NK-92 (cell line): Measurements from ENCODE around the gene CWC27.
"Not testable (repeated sequence)": the region's sequence is repeated elsewhere in the genome, so short reads cannot be mapped to it uniquely, and the experiment has no call there.

Experiments used
- DNase-seq: peaks from one replicate; lab custom pipeline; 2025; ENCODE audit not compliant: unreplicated experiment; lab: John Stamatoyannopoulos, UW

Gene CWC27

DNA sequence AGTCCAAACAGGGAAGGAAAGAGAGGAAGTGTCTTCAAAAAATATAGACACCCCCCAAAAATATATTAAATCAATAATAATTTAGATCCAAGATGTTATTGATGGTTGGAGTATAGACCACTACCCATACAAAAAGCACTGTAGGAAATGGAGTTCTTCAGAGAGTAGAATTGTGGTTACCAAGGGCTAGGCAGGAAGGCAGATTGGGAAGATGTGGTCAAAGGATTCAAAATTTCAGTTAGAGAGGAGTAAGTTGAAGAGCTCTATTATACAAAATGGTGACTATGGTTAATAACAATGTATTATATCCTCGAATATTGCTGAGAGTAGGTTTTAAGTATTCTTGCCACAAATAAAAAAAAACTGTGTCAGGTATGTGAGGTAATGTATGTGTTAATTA lies 149.4 kb downstream of the CWC27 start:
- no peak for DNase-seq

DNA sequence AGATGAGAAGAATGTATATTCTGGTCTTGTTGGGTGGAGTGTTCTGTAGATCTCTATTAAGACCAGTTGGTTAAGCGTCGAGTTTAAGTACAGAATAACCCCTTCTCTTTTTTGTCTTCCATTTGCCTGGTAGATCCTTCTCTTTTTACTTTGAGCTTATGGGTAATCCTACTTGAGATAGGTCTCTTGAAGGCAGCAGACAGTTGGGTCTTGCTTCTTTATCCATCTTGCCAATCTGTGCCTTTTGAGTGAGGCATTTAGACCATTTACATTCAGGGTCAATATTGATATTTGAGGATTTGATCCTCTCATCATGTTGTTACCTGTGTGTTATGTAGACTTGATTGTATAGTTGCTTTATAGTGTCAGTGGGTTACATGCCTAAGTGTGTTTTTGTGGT lies 152.7 kb downstream of the CWC27 start:
- DNase-seq, result no peak

DNA sequence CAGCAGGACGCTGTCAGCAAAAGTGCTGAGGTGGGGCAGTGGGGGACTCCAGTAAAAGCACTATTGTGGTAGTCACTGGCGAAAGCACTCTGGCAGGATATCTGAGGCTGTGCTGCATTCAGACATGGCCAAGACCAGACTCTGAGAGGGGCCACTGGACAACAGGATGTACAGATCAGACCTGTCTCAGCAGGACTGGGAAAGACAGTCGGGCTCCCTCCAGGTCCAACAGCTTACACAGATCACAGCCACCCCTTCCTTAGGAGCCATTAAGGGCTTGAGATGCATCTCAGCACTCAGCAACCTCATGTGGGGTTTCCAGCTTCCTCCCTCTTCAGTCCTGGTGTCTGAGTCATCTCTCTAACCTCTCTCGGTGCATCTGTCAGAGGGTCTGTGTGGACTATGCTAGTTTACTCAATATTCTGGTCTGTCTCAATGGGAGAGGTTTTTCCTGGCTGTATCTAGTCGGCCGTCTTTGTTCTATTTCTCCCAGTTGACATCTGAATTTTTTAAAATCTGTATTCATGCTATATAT lies 154.5 kb downstream of the CWC27 start:
- no peak for DNase-seq

DNA sequence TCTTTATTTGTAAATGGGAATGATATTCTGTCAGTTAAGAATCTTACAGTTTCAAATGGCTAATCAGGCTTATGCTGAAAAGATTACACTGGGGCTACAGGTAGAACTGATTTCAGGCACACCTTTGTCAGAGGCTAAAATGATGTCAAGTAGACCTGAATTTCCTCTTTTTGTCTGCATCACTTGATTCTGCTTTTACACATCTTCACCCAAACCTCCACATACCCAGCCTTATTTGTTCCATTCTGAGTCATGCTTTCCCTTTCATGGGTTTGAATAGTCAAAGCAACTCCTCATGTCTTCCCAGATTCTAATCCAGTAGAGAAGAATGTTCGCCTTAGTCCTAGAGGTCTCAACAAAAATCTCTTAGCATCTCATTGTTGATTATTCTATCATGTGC lies 156.4 kb downstream of the CWC27 start:
- no peak for DNase-seq

DNA sequence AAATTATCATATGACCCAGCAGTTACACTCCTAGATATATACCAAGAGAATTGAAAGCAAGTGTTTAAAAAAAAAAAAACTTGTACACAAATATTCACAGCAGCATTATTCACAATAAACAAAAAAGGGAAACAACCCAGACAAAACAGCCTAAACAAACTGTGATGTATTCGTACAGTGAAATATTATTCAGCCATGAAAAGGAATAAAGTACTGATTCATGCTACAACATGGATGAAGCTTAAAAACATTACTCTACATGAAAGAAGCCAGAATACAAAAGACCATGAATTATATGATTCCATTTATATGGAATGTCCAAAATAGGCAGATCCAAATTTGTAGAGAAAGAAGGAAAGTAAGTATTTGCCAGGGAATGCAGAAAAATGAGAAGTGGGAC lies 161.1 kb downstream of the CWC27 start:
- no peak for DNase-seq

DNA sequence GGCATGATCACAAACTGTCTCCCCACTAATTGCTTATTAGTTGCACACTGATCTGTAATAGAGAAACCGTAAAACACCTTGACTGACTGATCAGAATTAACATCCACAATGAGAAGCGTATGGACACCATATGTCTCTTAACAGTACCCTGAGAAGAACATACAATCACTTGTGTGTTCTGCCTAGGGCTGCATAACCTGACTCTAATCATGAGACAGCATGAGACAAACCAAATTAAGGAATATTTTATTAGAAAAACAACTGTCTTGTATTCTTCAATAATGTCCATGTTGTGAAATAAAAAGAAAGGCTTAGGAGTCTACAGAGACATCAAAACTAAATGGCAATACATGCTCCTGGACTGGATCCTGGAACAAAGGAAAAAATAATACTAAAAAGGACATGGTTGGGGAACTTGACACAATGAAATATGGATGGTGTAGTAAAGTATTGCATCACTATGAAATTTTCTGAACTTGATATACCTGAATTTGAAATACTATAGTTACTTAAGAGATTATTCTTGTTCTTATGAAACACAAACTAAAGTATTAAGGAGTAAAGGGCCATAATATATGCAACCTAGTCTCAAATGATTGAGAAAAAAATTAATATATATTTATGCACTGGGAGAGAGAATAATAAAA lies 162.1 kb downstream of the CWC27 start:
- DNase-seq, result no peak

DNA sequence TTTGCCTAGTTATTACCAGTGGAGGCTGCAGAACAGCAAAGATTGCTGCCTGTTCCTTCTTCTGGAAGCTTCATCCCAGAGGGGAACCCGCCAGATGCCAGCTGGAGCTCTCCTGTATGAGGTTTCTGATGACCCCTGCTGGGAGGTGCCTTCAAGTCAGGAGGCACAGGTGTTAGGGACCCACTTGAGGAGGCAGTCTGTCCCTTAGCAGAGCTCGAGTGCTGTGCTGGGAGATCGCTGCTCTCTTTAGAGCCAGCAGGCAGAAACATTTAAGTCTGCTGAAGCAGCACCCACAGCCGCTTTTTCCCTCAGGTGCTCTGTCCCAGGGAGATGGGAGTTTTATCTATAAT lies 170.7 kb downstream of the CWC27 start:
- not testable (repeated sequence) for DNase-seq

DNA sequence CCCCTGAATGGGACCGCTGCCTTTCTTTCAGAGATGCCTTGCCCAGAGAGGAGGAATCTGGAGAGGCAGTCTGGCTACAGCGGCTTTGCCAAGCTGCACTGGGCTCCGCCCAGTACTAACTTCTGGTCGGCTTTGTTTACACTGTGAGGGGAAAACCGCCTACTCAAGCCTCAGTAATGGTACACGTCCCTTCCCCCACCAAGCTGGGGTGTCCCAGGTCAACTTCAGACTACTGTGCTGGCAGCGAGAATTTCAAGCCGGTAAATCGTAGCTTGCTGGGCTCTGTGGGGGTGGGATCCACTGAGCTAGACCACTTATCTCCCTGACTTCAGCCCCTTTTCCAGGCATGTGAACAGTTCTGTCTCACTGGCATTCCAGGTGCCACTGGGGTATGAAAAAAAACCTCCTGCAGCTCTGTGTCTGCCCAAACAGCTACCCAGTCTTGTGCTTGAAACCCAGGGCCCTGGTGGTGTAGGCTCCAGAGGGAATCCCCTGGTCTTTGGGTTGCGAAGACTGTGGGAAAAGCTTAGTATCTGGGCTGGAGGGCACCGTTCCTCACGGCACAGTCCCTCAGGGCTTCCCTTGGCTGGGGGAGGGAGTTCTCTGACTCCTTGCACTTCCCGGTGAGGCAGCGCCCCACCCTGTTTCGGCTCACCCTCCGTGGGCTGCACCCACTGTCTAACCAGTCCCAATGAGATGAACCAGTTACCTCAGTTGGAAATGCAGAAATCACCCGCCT lies 171.2 kb downstream of the CWC27 start:
- DNase-seq, result no peak

DNA sequence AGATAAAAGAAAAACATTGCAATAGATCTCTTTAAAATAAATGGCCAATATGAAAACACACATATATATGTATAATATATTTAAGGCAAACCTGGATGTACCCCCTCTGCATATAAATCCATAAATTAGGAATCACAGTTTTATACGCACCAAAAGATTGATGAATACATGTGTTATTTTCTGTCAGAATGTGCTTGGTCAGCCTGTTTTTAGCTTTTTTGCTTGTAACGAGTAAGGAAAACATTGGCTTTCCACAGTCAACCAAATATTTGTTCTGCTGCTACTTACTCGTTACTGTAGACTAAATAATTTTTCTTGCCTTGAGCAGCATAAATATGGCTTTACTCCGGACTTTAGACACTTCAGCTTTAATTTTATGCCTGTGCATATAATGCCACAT lies 173.7 kb downstream of the CWC27 start:
- no peak for DNase-seq

DNA sequence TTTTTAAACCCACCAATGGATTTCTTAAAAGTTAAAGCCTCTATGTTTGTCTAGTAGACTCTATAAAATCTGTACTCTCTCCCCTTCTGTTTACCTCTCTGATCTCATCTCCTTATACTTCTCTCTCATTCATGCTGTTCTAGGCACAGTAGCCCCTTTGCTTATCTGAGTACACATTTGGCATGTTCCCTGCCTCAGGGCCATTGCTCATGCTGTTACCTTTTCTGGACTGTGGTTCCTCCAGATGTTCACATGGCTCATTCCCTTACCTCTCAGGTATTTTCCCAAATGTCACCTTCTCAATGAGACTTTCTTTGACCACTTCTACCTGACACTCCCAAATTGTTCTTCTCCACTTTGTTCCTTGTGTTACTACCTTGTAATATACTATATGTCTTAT lies 176.1 kb downstream of the CWC27 start:
- no peak for DNase-seq

DNA sequence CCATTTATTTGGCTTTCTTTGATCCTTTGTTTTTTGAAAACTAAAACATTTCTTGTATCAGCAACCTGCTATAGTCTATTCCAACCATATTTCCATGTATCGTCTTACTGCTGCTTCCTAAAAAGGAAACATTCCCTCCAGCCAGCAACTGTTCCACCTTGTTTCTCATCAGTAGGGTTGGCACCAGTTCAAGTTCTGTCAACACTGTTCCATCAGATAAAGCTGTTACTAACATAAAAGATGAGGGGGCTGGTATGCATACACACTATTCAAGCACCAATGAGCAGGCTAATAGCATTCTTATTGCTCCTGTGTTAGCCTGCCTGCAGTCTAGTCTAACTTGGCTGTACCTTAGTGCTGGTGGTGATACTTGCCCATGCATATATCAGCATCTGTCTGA lies 178.3 kb downstream of the CWC27 start:
- no peak for DNase-seq

DNA sequence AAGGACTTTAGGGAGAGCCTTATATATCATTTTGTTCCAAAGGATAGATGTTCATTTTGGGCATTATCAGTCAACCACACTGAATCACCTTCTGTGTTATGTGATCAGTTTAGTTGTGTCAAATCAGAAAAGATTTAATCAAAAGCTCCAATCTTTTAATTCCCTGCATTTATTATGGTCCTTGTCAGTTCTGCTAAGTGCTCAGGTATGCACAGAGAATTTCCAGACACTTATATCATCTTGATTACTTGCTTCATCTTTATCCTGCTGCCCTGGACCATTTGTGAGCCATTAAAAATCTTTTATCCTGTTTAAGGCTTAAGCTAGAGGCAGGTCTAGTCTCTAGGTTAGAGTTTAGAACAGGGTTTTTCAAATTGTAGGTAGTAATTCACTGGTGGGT lies 179.1 kb downstream of the CWC27 start:
- no peak for DNase-seq

DNA sequence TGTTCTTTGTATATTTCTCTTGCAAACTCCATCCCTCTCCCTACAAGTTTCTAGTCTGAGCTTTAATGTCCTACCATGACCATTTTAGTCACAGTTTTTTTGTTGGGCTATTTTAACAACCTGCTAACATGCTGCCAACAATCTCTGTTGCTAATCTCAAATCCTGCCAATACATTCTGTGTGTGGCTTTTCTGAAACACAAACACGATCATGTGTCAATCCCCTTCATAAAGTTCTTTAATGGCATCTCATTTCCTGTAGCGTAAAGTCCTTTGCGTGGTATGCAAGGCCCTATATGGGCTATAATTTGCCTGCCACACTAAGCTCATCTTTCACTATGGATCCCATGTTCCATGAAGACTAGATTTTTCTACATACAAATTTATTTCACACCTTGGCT lies 180.6 kb downstream of the CWC27 start:
- DNase-seq, result no peak

DNA sequence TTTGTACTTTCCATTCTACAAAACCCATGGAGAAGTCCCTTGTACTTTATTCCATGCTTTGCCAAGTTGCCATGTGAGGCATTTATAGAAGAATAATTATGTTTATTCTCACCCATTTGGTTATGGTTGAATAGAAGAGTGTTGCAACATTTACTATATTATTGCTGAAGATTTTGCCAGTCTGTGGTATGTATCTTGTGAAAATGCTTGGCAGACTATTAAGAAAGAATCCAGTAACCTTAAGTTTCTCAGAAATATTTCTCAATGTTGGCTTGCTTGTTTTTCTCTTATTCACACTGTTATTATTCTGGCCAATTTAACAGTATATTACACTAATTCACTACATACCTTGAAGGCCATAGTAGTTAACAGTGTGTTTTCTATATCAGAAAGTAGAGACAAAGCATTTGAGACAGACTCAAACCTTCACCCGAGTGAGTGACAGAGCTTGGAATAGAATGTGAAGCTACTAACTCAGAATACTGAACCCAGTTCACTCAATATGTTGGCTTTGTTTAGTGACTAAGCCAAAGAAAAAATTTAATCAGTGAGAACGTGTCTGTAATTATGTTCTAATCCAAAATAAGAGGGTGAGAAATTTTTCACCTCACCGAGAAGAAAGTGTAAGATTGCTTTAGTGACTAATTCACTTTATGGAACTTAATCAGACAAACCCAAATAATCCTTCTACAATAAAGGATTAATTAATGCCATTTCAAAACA lies 184.4 kb downstream of the CWC27 start:
- DNase-seq, result no peak

DNA sequence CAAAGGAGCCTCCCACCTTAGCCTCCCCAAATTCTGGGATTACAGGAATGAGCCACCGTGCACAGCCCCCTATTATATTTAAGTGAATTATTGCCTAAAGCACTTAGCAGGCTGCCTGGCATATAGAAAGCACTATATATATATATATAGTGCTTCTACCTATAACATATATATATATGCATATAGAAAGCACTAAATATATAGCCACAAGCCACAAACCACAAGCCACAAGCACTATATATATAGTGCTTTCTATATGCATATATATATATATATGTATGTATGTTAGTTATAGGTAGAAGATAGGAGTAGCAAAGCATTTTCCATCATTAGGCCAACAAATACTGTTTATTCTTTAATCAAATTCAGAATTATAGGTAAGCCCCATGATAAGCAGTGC lies 185.8 kb downstream of the CWC27 start:
- DNase-seq, result no peak

DNA sequence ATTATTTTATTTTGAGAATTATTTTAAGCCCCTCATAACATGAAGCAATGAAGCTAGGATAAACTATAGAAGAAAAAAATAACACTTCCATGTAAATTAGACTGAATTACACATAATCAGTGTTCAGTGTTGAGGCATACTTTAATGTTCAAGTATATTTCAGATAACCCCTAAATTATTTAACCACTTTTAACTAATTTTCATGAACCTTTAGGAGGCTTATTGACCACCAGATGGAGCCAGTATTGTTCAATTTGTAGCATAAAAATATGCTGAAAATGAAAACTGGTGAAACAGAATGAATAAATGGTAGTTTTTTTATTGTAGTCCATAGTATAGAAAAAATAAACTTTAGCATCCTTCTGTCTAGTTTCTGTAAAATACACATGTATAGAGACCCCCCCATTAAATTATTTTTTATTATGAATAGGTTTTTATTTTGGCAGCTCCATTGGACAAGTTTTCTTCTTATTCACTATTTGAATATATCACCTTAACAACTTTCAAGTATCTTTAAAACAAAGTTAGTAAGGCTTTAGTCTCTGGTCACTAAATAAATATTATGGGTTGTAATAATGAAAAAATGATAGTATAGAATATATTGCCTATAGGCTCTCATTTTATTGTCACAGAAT lies 190.1 kb downstream of the CWC27 start:
- DNase-seq, result no peak

DNA sequence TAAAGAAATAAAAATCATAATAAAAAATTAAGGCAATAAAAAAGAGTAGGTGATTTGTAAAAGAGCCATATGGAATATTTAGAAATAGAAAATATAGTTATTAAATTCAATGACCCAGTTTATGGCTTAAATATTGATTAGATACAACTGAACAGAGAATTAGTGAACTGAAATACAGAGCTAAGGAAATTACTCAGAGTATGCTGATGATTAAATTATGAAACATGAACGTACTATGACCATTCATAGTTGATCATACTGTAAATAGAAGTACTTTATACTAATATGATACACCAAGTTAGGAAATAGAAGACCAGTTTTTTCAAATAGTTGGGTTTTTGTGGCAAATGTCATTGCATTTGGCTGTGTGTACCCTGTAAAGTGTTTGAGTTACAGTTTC lies 194.5 kb downstream of the CWC27 start:
- no peak for DNase-seq

DNA sequence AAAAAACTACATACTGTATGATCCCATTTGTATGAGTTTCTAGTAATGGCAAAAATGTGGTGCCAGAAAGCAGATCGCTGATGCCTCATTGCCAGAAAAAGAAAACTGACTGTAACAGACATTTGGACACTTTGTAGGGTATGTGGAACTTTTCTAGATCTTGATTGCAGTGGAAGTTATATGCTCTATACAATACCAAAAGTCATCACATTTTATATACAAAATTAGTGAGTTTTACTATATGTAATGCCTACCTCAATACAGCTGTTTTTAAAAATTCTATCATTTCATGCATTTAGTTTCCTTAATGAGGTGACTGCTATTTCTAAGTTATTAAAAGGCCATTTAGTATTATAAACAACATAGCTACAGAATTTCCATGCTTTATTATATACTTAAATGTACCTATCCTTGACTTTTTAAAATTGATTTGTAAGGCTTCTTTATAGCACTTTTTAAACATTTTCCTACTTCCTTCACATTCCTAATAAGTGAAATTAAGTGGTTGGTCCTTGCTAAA lies 199.9 kb downstream of the CWC27 start:
- DNase-seq, result no peak

DNA sequence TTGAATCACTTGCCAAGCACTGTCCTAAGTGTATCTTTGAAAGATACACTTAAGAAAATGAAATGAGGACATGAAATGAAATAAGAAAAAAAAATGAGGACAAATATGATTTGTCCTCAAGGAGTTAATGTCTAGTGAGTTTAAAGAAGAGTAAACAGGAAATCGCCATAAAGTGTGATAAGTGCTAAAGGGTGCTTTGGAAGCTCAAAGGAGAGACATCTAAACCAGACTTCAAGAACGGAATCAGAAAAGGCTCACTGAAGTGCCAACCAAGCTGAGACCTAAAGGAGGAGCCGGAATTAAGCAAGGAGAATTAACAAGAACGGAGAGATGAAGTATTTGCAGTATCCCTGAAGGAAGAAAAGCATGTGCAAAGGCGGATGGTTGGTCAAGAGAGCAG lies 200.8 kb downstream of the CWC27 start:
- DNase-seq, result no peak

DNA sequence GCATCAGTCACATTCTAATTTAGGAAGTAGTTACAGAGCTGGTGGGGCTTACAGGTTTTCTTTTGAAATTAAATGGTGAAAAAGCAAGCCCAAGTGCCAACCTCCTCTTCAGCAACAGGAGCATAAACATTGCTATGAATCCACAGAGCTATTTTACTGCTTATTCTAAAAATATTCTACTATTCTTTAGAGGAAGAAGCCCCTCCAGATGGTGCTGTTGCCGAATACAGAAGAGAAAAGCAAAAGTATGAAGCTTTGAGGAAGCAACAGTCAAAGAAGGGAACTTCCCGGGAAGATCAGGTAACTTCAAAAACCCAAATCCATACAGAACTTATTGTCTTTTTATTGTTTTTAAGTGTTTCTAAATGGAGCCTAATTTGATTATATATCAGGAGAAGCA lies 202.8 kb downstream of the CWC27 start:
- no peak for DNase-seq

DNA sequence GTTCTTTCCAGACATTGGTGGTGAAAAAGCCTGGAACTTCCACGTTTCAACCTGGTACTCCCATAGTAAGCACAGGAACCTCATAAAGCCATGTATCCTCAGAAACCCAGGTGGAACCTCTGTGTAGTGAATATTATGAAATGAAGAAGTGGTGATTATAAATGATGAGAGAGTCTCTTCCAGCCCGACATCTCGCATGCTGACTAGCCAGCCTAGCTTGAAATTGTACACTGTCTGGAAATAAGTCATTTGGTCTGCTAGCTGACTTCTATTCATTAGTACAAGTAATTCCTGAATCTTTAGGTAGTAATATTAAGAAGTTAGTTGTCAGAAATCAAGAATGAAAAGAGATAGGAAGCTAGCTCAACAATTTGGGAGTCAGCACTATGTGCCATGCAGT lies 203.3 kb downstream of the CWC27 start:
- no peak for DNase-seq

DNA sequence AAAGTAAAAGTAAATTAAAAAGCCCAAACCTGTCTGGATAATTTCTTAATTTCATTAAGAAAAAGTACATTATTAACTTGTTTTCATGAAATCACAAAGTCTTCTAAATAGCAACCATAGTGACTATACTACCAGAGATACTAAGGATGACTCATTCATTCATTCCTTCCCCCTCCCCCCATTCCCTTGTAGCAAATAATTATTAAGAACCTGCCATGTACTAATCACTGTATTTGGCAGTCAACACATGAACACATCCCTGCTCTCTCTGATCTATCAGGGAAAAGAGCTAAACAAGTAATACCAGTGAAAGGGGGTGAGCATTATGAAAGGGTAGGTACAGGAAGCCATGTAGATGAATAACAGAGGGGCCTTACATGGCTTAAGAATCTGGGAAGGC lies 203.9 kb downstream of the CWC27 start:
- no peak for DNase-seq
